DOHH2 (cell line): ENCODE data around the gene MLLT6.

Experiments used
- H3F3A ChIP-seq: fragments of 200-600 bp; sonication (generic), shearing (Covaris generic); 2 replicates; pipeline ENCODE4 v1.6.0; 2016; ENCODE audit warnings: antibody characterized with exemption, mild to moderate bottlenecking; ENCODE audit not compliant: control insufficient read depth, insufficient read depth
- H3K27ac ChIP-seq: fragments of 200-600 bp; sonication (generic); 2 replicates; pipeline ENCODE4 v1.5.1; 2014; ENCODE audit warnings: low read depth, mild to moderate bottlenecking, low read length, moderate library complexity
- H3K27me3 ChIP-seq: fragments of 200-600 bp; sonication (generic); 2 replicates; pipeline ENCODE4 v1.6.1; 2014; ENCODE audit warnings: mild to moderate bottlenecking, low read length, mixed read lengths; ENCODE audit not compliant: control insufficient read depth
- H3K36me3 ChIP-seq: fragments of 200-600 bp; sonication (generic); 2 replicates; pipeline ENCODE4 v1.6.1; 2014; ENCODE audit warnings: mild to moderate bottlenecking, low read length, moderate library complexity, mixed read lengths; ENCODE audit not compliant: control insufficient read depth
- H3K4me1 ChIP-seq: fragments of 200-600 bp; sonication (generic); 2 replicates; pipeline ENCODE4 v1.6.1; 2014; ENCODE audit warnings: mild to moderate bottlenecking, low read length, mixed read lengths; ENCODE audit not compliant: control insufficient read depth
- H3K4me2 ChIP-seq: fragments of 200-600 bp; sonication (generic); 2 replicates; pipeline ENCODE4 v1.6.0; 2014; ENCODE audit warnings: mild to moderate bottlenecking, low read length, moderate library complexity
- H3K4me3 ChIP-seq: fragments of 200-600 bp; sonication (generic); 2 replicates; pipeline ENCODE4 v1.5.1; 2014; ENCODE audit warnings: mild to moderate bottlenecking, low read length, mixed read lengths
- H3K79me2 ChIP-seq: fragments of 200-600 bp; sonication (generic); 2 replicates; pipeline ENCODE4 v1.6.1; 2014; ENCODE audit warnings: mild to moderate bottlenecking, low read length, mixed read lengths; ENCODE audit not compliant: control insufficient read depth
- H3K9me2 ChIP-seq: fragments of 200-600 bp; sonication (generic); replicated peaks from 2 replicates; pipeline ENCODE4 v1.6.1; 2014; ENCODE audit warnings: mild to moderate bottlenecking, low read length, mixed read lengths; ENCODE audit not compliant: control insufficient read depth
- H3K9me3 ChIP-seq: fragments of 200-600 bp; sonication (generic); 2 replicates; pipeline ENCODE4 v1.6.1; 2014; ENCODE audit warnings: antibody characterized with exemption, low read length, mixed read lengths; ENCODE audit not compliant: control insufficient read depth, insufficient read depth
- H4K20me1 ChIP-seq: fragments of 200-600 bp; sonication (generic); 2 replicates; pipeline ENCODE4 v1.6.0; 2014; ENCODE audit warnings: low read depth, mild to moderate bottlenecking, antibody characterized with exemption, low read length, moderate library complexity; ENCODE audit not compliant: control insufficient read depth, insufficient read depth
- CTCF ChIP-seq: fragments of 200-600 bp; sonication (generic); IDR thresholded peaks from one replicate; pipeline ENCODE4 v1.5.1; 2014; ENCODE audit warnings: antibody characterized with exemption, mild to moderate bottlenecking, low read depth, low read length; ENCODE audit not compliant: poor library complexity, severe bottlenecking
- EZH2phosphoT487 ChIP-seq: fragments of 200-600 bp; sonication (generic); IDR thresholded peaks from 2 replicates; pipeline ENCODE4 v1.6.1; 2017; ENCODE audit warnings: borderline replicate concordance, mild to moderate bottlenecking, antibody characterized with exemption, low read length, moderate library complexity, mixed read lengths

The MLLT6 gene

DNA sequence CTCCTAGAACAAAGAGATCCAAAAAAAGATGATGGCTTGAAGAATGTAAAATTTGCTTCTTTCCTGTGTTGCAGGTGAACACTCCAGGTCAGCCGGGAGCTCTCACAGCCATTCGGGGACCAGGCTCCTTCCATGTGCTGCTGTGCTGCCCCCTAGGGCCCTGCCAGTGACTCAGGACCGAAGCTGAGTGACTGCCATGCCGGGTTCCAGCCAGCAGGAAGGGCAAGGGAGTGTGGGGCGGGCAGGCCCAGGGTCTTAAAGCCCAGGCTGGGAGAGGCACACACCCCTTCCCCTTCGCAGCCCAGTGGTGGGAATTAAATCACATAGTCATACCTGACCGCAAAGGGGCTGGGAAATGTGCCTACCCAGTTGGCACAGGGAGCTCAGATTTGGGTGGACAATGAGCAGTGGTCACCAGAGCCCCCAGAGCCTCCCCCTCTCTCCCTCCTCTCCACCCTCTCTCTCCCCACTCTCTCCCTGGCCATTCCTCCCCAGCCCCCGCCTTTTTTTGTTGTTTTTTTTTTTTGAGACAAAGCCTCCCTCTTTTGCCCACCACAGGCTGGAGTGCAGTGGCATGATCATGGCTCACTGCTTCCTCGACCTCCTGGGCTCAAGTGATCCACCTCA, 41.8 kb upstream of the MLLT6 start:
- Histone ChIP-seq H3K4me1 (peaks cover 37% of the 10 kb centered on the region), H3K9me3 (no peaks in the 10 kb centered on the region), H3K27me3 (peaks cover 2% of the 10 kb centered on the region; the same call in 1 of the 2 replicates), H3K36me3 (no peaks in the 10 kb centered on the region), H3K4me2 (no peak overlapping the region), H3K79me2 (no peaks in the 10 kb centered on the region), H3F3A (no peaks in the 10 kb centered on the region; the same call in 1 of the 2 replicates), H3K27ac (no peak overlapping the region), H3K9me2 (no peaks in the 10 kb centered on the region), H3K4me3 (no peak overlapping the region), H4K20me1 (no peaks in the 10 kb centered on the region)
- TF ChIP-seq EZH2phosphoT487 (no peak), CTCF (peak; percentile 99)

DNA sequence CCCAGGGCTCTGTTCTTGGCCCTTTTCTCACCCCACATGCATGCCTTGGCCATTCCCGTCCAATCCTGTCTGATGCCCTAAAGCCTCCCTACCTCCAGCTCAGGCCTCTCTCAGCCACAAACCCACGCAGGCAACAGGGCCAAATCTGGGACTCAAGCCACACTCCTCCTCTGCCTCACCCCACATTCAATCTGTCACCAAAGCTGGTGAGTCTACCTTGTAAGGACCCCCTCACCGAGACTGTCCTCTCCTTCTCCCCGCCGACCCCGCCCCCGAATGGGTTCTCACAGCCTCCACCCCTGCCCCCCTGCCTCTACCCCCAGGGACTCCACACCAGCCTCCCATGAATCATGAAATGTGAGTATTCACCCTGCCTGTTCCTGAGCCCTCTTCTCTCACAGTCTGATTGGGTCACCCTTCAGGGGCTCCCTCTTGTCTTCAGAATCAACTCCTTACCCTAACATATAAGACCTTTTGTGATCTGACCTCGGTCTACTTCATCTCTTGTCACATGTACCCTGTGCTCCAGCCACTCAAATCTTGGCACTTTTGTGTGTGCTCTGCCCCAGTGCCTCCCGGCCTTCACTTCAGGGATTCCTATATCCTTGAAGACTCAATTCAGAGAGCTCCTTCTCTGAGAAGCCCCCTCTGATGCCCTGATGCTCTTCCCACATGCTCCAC, 41.0 kb upstream of the MLLT6 start:
- Histone ChIP-seq H3K79me2 (no peaks in the 10 kb centered on the region), H3K4me1 (peaks cover 28% of the 10 kb centered on the region), H3K9me2 (no peaks in the 10 kb centered on the region), H3K27me3 (peaks cover 10% of the 10 kb centered on the region), H3K4me3 (no peak overlapping the region), H3K9me3 (no peaks in the 10 kb centered on the region), H3K36me3 (no peaks in the 10 kb centered on the region), H3F3A (no peaks in the 10 kb centered on the region; the same call in 1 of the 2 replicates), H4K20me1 (no peaks in the 10 kb centered on the region), H3K4me2 (no peak overlapping the region), H3K27ac (no peak overlapping the region)
- TF ChIP-seq CTCF (no peak), EZH2phosphoT487 (no peak)

- peaks cover 6% of the 10 kb centered on the region for H3K79me2 ChIP-seq
- H3K4me2 ChIP-seq = no peak overlapping the region
- H3K9me3 ChIP-seq = no peaks in the 10 kb centered on the region
- peaks cover 6% of the 10 kb centered on the region for H4K20me1 ChIP-seq
- TF ChIP-seq EZH2phosphoT487 (no peak), CTCF (peak; percentile 99)
- peaks cover 23% of the 10 kb centered on the region for H3K27me3 ChIP-seq
- H3K36me3 ChIP-seq = no peaks in the 10 kb centered on the region
- H3F3A ChIP-seq = no peaks in the 10 kb centered on the region; the same call in 1 of the 2 replicates
- H3K4me3 ChIP-seq = no peak overlapping the region
- no peaks in the 10 kb centered on the region for H3K9me2 ChIP-seq
- H3K27ac ChIP-seq = no peak overlapping the region
- H3K4me1 ChIP-seq = peaks cover 36% of the 10 kb centered on the region
Observed at GRCh38 chr17:38667099-38667786, 37.8 kb upstream of the MLLT6 start.
